IMR-90 (cell line): Measurements from ENCODE around the gene MTMR4.

Experiments used
- BHLHE40 ChIP-seq: fragments of 150-350 bp; IDR thresholded peaks from 2 replicates; pipeline ENCODE4 v1.6.1; 2016; ENCODE audit warnings: mild to moderate bottlenecking, low read depth, low read length
- CEBPB ChIP-seq: IDR thresholded peaks from 2 replicates; pipeline ENCODE4 v1.6.1; 2012; ENCODE audit warnings: low read depth, low read length, improper control_type of control experiment
- CHD1 ChIP-seq: IDR thresholded peaks from 2 replicates; pipeline ENCODE4 v1.6.1; 2012; ENCODE audit warnings: low read depth, low read length, improper control_type of control experiment
- FOS ChIP-seq: fragments of 150-350 bp; IDR thresholded peaks from 2 replicates; pipeline ENCODE4 v1.6.1; 2016; ENCODE audit warnings: low read depth, low read length
- MAFK ChIP-seq: IDR thresholded peaks from 2 replicates; pipeline ENCODE4 v1.6.1; 2012; ENCODE audit warnings: low read depth, low read length, improper control_type of control experiment
- MXI1 ChIP-seq: IDR thresholded peaks from 2 replicates; pipeline ENCODE4 v1.6.1; 2012; ENCODE audit warnings: low read depth, mild to moderate bottlenecking, low read length, moderate library complexity, borderline replicate concordance
- NFE2L2 ChIP-seq: fragments of 150-350 bp; IDR thresholded peaks from 2 replicates; pipeline ENCODE4 v1.6.1; 2016; ENCODE audit warnings: low read depth, mild to moderate bottlenecking, low read length
- POLR2A ChIP-seq: IDR thresholded peaks from 2 replicates; pipeline ENCODE4 v1.6.1; 2012; ENCODE audit warnings: mild to moderate bottlenecking, low read depth, low read length
- RAD21 ChIP-seq: IDR thresholded peaks from 2 replicates; pipeline ENCODE4 v1.6.1; 2012; ENCODE audit warnings: low read length, improper control_type of control experiment
- SMC3 ChIP-seq: fragments of 150-350 bp; IDR thresholded peaks from 2 replicates; pipeline ENCODE4 v1.6.1; 2016; ENCODE audit warnings: low read depth, mild to moderate bottlenecking, antibody characterized with exemption, low read length, moderate library complexity
- TF ChIP-seq, protein P1 (sequence below): conservative IDR thresholded peaks from 2 replicates; pipeline ENCODE4 v1.5.1; 2012; ENCODE audit warnings: mild to moderate bottlenecking, low read depth, low read length, improper control_type of control experiment
- TF ChIP-seq, protein P2 (sequence below): fragments of 150-350 bp; IDR thresholded peaks from 2 replicates; pipeline ENCODE4 v1.6.1; 2017; ENCODE audit warnings: mild to moderate bottlenecking, antibody characterized with exemption, low read length, low read depth

DNA sequence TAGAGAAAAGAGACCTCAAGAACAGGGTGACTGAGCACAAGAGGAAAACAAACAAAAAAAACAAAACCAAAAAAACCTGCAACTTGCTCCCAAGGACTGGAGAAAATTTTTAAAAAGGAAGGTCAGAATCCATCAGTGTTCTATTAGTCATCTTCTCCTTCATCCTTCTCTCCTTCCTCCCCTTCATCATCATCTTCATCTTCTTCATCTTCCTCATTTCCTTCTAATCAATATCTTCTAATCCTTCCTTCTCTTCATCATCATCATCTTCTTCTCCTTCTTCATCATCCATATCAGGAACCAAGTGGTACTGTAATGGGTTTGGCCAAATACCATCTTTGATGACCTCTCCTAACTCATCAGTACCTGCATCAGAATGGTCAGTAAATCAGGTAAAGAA is 38.5 kb downstream of the MTMR4 start:
- TF ChIP-seq, protein P1, sequence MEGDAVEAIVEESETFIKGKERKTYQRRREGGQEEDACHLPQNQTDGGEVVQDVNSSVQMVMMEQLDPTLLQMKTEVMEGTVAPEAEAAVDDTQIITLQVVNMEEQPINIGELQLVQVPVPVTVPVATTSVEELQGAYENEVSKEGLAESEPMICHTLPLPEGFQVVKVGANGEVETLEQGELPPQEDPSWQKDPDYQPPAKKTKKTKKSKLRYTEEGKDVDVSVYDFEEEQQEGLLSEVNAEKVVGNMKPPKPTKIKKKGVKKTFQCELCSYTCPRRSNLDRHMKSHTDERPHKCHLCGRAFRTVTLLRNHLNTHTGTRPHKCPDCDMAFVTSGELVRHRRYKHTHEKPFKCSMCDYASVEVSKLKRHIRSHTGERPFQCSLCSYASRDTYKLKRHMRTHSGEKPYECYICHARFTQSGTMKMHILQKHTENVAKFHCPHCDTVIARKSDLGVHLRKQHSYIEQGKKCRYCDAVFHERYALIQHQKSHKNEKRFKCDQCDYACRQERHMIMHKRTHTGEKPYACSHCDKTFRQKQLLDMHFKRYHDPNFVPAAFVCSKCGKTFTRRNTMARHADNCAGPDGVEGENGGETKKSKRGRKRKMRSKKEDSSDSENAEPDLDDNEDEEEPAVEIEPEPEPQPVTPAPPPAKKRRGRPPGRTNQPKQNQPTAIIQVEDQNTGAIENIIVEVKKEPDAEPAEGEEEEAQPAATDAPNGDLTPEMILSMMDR: no peak
- TF ChIP-seq POLR2A (no peak), FOS (no peak), SMC3 (no peak), CHD1 (no peak), BHLHE40 (no peak), NFE2L2 (no peak), MXI1 (no peak), MAFK (no peak), RAD21 (no peak), CEBPB (no peak)
- TF ChIP-seq, protein P2, sequence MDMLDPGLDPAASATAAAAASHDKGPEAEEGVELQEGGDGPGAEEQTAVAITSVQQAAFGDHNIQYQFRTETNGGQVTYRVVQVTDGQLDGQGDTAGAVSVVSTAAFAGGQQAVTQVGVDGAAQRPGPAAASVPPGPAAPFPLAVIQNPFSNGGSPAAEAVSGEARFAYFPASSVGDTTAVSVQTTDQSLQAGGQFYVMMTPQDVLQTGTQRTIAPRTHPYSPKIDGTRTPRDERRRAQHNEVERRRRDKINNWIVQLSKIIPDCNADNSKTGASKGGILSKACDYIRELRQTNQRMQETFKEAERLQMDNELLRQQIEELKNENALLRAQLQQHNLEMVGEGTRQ: no peak
